Hematopoietic multipotent progenitor cell treated with erythropoietin and hydrocortisone succinate and interleukin-3 and kit ligand, for 6 days (in vitro differentiated cells): ENCODE results near the gene RNF157.
"Not testable (repeated sequence)": the region's sequence is repeated elsewhere in the genome, so short reads cannot be mapped to it uniquely, and the experiment has no call there.

ENCODE experiments used
- DNase-seq: peaks from one replicate; pipeline ENCODE4 v3.0.0-alpha.2; 2015

The RNF157 gene

DNA sequence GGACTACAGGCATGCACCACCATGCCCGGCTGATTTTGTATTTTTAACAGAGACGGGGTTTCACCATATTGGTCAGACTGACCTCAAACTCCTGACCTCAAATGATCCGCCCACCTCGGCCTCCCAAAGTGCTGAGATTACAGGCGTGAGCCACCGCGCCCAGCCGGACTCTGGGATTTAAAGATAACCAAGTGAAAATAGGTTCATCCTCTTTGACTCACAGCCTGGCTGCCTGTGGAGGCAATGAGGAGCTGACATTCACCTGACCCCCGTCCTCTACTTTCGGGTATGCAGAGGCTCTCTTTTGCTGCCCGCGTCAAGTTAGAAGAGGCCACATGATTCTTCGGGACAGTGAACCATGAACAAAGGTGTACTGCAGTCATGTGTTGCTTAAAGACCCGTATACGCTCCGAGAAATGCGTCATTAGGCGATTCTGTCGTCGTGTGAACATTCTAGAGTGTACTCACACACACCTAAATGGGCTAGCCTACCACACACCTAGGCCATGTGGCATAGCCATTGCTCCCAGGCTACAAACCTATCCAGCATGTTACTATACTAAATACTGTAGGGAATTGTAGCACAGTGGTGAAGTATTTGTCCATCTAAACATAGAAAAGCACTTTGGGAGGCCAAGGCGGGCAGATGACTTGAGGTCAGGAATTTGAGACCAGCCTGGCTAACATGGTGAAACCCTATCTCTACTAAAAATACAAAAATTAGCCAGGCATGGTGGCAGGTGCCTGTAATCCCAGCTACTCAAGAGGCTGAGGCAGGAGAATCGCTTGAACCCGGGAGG lies 12.9 kb upstream of the RNF157 start:
- DNase-seq: not testable (repeated sequence)

GRCh38 chr17:76252040-76252954 lies 12.0 kb upstream of the RNF157 start:
- DNase-seq: peak; percentile 66

DNA sequence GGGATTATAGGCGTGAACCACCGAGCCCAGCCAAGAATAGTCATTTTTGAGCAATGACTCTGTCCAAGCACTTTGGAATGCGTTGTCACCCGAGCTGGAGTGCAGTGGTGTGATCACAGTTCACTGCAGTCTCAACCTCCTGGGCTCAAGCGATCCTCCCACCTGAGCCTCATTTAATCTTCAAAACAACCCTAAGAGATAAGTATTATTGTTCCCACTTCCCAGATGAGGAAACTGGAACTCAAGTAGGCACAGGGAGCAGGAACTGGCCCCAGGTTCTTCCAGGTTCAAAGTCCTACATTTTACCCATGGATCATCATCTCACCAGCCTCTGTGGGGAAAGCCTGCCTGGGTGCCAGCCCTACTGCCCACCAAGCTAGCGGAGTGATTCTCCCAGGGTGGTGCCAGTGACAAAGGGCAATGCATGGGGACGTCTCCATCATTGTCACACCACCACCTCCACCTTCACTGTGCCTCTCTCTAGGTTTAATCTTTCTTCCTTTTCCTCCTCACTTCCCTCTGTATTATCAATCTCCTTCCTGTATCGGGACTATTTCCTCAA lies 11.3 kb upstream of the RNF157 start:
- no peak for DNase-seq

DNA sequence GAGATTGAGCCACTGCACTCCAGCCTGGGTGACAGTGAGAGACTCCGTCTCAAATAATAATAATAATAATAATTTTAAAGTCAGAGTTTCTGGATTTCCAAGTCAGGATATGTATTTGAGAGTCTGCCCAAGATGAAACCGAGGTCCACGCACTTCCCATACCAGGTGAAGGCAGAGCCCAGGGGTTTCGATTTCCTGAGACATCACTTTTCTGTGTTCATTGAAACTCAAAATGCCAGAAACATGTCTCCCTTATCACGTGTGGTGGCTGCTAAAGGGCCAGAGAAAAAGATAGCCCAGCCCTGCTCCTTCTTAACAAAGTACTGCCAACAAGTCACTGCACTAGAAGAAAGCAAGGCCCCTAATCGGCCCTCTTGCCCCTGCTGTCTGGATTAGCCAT lies 9.8 kb upstream of the RNF157 start:
- no peak for DNase-seq

GRCh38 chr17:76248013-76248782 lies 7.9 kb upstream of the RNF157 start:
- DNase-seq: no peak

DNA sequence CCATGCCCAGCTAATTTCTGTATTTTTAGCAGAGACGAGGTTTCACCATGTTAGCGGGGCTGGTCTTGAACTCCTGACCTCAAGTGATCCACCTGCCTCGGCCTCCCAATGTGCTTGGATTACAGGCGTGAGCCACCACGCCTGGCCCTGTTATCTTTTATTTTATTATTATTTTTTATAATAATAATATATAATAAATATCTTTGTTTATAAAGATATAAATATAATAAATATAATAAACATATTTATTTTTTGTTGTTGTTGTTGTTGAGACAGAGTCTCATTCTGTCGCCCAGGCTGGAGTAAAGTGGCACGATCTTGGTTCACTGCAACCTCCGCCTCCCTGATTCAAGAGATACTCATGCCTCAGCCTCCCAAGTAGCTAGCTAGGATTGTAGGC lies 7.0 kb upstream of the RNF157 start:
- DNase-seq: no peak

DNA sequence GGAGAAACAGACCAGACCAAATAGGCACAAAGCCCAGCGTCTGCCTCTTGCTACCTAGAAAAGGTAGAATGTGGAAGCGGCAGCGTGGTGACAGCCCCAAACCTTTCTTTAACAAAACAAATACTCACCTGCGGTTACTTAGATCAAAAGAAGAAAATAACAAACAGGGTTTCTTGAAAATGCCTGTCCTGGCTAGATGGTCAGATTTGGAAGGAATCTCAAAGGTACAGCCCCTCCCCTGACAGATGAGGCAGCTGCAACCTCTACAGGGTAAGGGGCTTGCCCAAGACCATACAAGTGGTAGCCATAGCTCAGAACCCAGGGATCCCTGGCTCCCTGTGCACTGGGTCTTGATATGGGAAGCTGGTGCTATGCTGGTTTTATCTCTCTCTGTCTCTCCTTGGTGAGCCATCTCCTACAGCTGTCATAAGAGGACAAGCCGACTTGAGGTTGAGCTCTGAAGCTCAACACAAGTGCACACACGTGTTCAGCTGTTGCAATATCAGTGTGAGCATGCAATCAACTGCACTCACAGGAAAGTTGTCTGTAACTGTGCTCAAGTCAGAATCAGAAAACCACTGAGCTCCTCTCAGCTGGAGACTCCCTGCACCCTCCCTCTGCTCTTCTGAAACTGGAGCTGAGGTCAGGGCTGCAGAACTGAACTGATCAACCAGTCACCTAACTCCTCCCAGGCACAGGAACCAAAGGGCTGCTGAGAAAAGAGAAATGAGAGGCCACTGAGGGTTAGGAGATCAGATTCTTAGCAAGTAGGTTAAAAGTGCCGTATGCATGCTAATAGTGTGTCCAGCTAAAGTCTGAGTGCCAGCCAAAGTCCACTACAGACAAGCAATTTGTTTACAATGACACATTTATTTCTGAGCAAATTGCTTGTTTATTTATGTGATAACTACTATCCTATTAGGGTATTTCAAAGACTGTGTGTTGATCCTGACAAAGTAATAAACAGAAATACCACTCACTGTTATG lies 6.1 kb upstream of the RNF157 start:
- peak; percentile 66 for DNase-seq

- not testable (repeated sequence) for DNase-seq
Measured at GRCh38 chr17:76244721-76245120, 4.4 kb upstream of the RNF157 start.

GRCh38 chr17:76243826-76244679 lies 3.8 kb upstream of the RNF157 start:
- DNase-seq: peak; percentile 86

DNA sequence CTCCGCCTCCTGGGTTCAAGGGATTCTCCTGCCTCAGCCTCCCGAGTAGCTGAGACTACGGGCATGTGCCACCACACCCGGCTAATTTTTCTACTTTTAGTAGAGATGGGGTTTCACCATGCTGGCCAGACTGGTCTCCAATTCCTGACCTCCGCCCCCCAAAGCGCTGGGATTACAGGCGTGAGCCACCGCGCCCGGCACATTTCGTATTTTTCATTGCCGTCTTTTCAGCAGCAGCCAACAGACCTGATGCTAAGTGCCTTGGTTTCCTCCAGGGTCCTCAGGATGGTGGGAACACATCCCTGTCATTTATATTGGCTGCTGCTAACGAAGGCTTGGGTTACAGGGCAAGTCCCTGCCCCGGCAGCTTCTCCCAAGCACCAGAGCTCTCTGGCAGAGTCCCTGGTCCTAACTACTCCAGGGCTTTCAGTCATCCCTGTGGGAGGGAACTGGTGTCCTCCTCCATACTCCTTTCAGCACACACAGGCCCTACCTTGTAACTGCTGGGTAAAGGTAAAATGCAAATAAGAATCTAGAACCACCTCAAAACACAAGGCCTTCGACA lies 1.5 kb upstream of the RNF157 start:
- no peak for DNase-seq

DNA sequence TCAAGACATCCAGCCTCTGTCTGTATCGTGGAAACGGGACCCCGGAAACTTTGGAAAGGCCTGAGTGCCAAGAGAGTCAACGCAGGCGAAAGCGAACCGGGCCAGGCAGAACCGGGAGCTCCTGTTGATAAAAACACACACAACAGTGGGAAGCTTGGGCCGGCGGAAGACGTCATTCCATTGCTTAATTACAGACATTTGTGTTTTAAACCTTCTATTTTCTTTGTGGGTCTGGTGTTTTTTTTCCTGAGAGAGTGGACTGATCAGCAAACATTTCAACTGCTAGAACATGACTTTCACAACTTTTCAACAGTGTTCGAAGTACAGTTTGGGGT lies 878 bp upstream of the RNF157 start:
- no peak for DNase-seq

- DNase-seq: no peak
Measured at GRCh38 chr17:76239538-76240274, 587 bp downstream of the RNF157 start.

- no peak for DNase-seq
Measured at GRCh38 chr17:76238847-76239537, 1.3 kb downstream of the RNF157 start.

GRCh38 chr17:76237859-76238313 lies 2.4 kb downstream of the RNF157 start:
- no peak for DNase-seq

DNA sequence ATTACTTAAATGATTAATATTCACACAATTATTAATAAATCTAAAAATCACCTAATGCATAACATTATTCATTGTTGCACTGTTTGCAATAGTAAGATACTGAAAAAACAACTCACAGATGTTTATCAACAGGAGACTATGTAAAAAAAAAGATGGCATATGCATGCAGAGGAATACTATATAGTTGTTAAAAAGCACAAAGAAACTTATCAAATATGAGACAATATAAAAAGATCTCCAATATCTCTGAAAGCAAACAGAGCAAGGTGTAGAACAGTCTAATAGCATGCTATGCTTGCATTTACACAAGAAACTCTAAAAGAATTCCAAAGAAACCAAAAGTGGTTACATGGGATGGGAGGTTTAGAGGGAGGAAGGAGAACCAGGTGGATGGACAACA lies 3.7 kb downstream of the RNF157 start:
- no peak for DNase-seq

DNA sequence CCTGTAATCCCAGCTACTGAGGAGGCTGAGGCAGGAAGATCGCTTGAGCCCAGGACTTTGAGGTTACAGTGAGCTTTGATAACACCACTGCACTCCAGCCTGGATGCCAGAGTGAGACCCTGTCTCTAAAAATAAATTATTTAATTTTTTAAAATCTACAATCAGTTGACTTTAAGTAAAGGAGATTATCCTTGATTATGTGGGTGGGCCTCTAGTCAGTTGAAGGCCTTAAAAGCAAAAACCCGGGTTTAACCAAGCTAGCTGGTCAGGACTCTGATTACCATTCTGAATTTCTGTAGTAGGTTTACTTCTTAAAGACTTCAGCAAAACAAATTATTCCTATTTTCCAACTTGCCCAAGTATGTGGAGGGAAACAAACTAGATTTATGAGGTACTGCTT lies 4.4 kb downstream of the RNF157 start:
- no peak for DNase-seq

DNA sequence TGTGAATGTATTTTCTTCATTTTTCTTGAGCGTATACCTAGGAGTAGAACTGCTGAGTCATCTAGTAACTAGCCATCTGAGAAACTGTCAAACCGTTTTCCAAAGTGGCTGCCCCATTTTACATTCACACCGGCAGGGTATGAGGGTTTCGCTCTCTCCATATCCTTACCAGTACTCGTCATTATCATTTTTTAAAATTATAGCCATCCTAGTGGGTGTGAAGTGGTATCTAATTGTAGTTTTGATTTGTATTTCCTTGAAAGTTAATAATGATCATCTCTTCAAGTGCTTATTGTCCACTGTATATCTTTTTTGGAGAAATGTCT lies 6.0 kb downstream of the RNF157 start:
- DNase-seq: no peak

DNA sequence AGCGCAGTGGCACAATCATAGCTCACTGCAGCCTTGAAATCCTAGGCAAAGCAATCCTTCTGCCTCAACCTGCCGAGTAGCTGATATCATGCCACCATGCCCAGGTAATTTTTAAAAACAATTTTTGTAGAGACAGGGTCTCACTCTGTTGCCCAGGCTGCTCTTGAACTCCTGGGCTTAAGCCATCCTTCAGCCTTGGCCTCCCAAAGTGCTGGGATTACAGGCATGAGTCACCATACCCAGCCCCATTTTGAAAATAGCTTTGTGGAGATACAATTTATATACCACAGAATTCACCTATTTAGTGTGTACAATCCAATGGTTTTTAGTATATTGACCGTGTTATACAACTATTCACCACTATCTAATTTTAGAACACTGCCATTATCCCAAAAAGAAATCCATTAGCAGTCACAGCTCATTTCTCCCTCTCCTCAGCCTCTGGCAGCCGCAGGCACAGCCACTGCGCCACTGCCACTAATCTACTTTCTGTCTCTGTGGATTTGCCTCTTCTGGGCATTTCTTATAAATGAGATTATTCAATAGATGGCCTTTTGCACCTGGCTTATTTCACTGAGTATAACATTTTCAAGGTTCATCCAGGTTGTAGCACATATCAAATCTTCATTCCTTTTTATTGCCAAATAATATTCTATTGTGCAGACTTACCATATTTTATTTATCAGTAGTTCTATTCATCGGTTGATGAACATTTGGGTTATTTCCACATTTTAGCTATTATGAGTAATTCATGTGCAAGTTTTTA lies 6.5 kb downstream of the RNF157 start:
- DNase-seq: no peak
